ENCODE results near the gene MGAT5. TPM values are rescaled to one million over a fixed set of nuclear protein-coding genes. Genes with fewer than 3 reads are reported as not detected.

MGAT5 gene
- total RNA-seq, 6 experiments from 2014 or later = 4.5 to 16.0 (median 10.0) TPM

DNA sequence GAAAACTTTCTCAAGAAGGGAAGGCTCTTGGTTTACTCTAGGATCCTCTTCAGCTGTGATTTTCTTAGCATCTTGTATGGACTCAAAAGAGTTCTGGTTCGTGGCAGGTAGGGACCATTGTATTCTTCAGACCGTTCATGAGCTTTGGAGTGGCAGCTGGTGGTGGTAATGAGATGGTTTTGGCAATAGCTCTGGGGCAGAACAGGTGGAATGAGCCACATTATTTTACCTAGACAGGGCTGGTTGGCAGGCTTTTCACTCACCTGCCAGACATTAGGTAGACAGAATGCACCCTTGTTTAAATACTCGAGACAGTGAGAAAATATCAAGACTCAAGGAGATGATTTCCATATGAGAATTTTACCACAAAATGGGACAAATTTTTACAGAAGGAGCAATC, 26.2 kb upstream of the MGAT5 start:
- no peaks in the 10 kb centered on the region for H3K27me3 ChIP-seq
- H3K27ac ChIP-seq = no peak overlapping the region
- H3K36me3 ChIP-seq = no peaks in the 10 kb centered on the region
- WGBS (ENCODE audit: insufficient coverage, low coverage, low lambda C conversion rate, missing lambda C conversion rate) = 84% methylated on average over 2 of the region's 3 CpGs
- ATAC-seq (no peak), DNase-seq (no peak)
- TF ChIP-seq POLR2A (IDR thresholded peaks at IDR 0.05) (no peak), CTCF (IDR thresholded peaks at IDR 0.05) (no peak)
- no peak overlapping the region for H3K4me3 ChIP-seq
- no peaks in the 10 kb centered on the region for H3K9me3 ChIP-seq
- no peaks in the 10 kb centered on the region for H3K4me1 ChIP-seq
- intact Hi-C loops (cut with DNase I) = no loop called here

- WGBS (ENCODE audit: insufficient coverage, low coverage, low lambda C conversion rate, missing lambda C conversion rate) = 58% methylated on average over 1 of the region's 2 CpGs
- no peaks in the 10 kb centered on the region for H3K27me3 ChIP-seq
- H3K9me3 ChIP-seq = no peaks in the 10 kb centered on the region
- TF ChIP-seq CTCF (IDR thresholded peaks at IDR 0.05) (peak in 3 of 4 donors; percentile 37 to 41 (median 38)), POLR2A (IDR thresholded peaks at IDR 0.05) (no peak)
- intact Hi-C loops (cut with DNase I) = no loop called here
- H3K4me3 ChIP-seq = no peak overlapping the region
- peak; percentile 22 to 48 (median 46) for ATAC-seq
- no peak for DNase-seq
- H3K4me1 ChIP-seq = no peaks in the 10 kb centered on the region
- H3K36me3 ChIP-seq = no peaks in the 10 kb centered on the region
- H3K27ac ChIP-seq = no peak overlapping the region
Observed at GRCh38 chr2:134228493-134228903, 25.4 kb upstream of the MGAT5 start.

DNA sequence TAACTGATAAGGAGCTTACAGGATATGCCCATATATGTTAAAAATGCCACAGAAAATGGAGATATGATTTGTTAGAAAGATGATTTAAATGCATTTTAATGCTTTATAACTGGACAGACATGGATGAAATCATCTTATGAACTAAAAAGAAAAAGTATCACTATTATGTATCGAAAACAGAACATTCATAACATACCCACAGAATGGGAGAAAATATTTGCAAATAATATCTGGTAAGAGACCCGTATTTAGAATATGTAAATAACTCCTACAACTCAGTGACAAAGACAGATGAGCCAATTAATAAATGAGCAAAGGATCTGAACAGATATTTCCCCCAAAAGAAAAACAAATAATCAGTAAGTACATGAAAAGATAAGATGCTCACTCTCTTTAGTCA, 24.3 kb upstream of the MGAT5 start:
- WGBS (ENCODE audit: insufficient coverage, low coverage, low lambda C conversion rate, missing lambda C conversion rate) = 84% methylated on average over 2 of the region's 2 CpGs
- no peaks in the 10 kb centered on the region for H3K9me3 ChIP-seq
- H3K36me3 ChIP-seq = no peaks in the 10 kb centered on the region
- H3K27me3 ChIP-seq = no peaks in the 10 kb centered on the region
- no peak for DNase-seq
- no peak for TF ChIP-seq CTCF (IDR thresholded peaks at IDR 0.05)
- TF ChIP-seq POLR2A (IDR thresholded peaks at IDR 0.05) = no peak
- intact Hi-C loops (cut with DNase I) = no loop called here
- H3K4me1 ChIP-seq = peaks cover 0 to 4% (median 0%) of the 10 kb centered on the region in 4 donors
- ATAC-seq = no peak
- no peak overlapping the region for H3K4me3 ChIP-seq
- no peak overlapping the region for H3K27ac ChIP-seq

GRCh38 chr2:134230885-134231284, 23.0 kb upstream of the MGAT5 start:
- no peak overlapping the region for H3K27ac ChIP-seq

More at GRCh38 chr2:134230885-134231284, 23.0 kb upstream of the MGAT5 start:
- TF ChIP-seq CTCF (IDR thresholded peaks at IDR 0.05) (no peak), POLR2A (IDR thresholded peaks at IDR 0.05) (no peak)
- H3K4me1 ChIP-seq = peaks cover 0 to 4% (median 0%) of the 10 kb centered on the region in 4 donors
- no peaks in the 10 kb centered on the region for H3K27me3 ChIP-seq
- intact Hi-C loops (cut with DNase I) = no loop called here
- H3K4me3 ChIP-seq = no peak overlapping the region
- no peaks in the 10 kb centered on the region for H3K36me3 ChIP-seq
- H3K9me3 ChIP-seq = no peaks in the 10 kb centered on the region
- no peak for ATAC-seq
- DNase-seq = no peak
